ENCODE results near the gene RNF138. TPM values are rescaled to one million over a fixed set of nuclear protein-coding genes. Genes with fewer than 3 reads are reported as not detected.

The RNF138 gene
- total RNA-seq, 1 experiment from 2014 or later = 73.5 TPM

GRCh38 chr18:32177530-32177929, 85.9 kb downstream of the RNF138 start:
- H3K4me1 Mint-ChIP-seq = no peaks in the 10 kb centered on the region
- no peak for TF ChIP-seq CTCF (conservative IDR thresholded peaks at IDR 0.05)
- Histone ChIP-seq H3K79me2 (ENCODE audit: insufficient read depth, low read length) (no peaks in the 10 kb centered on the region), H3K18ac (ENCODE audit: insufficient read length, low read depth, low read length) (no peak overlapping the region), H3K23me2 (ENCODE audit: insufficient read length, low read depth, low read length, poor library complexity, severe bottlenecking) (no peaks in the 10 kb centered on the region), H2BK120ac (ENCODE audit: low read depth, low read length, poor library complexity, severe bottlenecking) (no peak overlapping the region), H2AFZ (ENCODE audit: low read length) (no peak overlapping the region), H3K4ac (ENCODE audit: low read depth, low read length) (no peak overlapping the region), H4K91ac (ENCODE audit: insufficient read length, low read depth, low read length) (no peak overlapping the region), H3K79me1 (ENCODE audit: insufficient read depth, low read depth, low read length, poor library complexity, severe bottlenecking) (no peaks in the 10 kb centered on the region), H3K14ac (ENCODE audit: insufficient read depth, low read length) (no peak overlapping the region), H2BK15ac (ENCODE audit: low read depth, low read length) (no peak overlapping the region), H3K9me3 (ENCODE audit: control insufficient read depth, low read depth, low read length) (no peaks in the 10 kb centered on the region), H2AK5ac (ENCODE audit: insufficient read length, low read length) (no peak overlapping the region), H2BK5ac (ENCODE audit: insufficient read length, low read length) (no peak overlapping the region), H4K5ac (ENCODE audit: insufficient read length, low read depth, low read length) (no peak overlapping the region), H3K27ac (ENCODE audit: insufficient read length, low read depth, low read length) (no peak overlapping the region), H3K9ac (ENCODE audit: extremely low read depth, insufficient read length, low read length) (no peak overlapping the region), H3T11ph (ENCODE audit: low read length) (no peak overlapping the region), H3K23ac (ENCODE audit: insufficient read length, low read depth, low read length) (no peak overlapping the region), H4K8ac (replicated peaks; ENCODE audit: insufficient read length, low read depth, low read length) (no peak overlapping the region), H2BK12ac (ENCODE audit: insufficient read length, low read depth, low read length) (no peak overlapping the region), H3K27me3 (ENCODE audit: insufficient read depth, low read length) (no peaks in the 10 kb centered on the region), H3K4me2 (ENCODE audit: insufficient read depth, insufficient read length, low read length) (no peak overlapping the region), H4K20me1 (ENCODE audit: control insufficient read depth, insufficient read depth, insufficient read length) (no peaks in the 10 kb centered on the region), H3K4me1 (ENCODE audit: insufficient read depth, low read length) (no peaks in the 10 kb centered on the region), H3K56ac (ENCODE audit: insufficient read length, low read depth, low read length) (no peak overlapping the region), H2BK20ac (ENCODE audit: low read depth, low read length, poor library complexity, severe bottlenecking) (no peak overlapping the region)
- WGBS (ENCODE audit: extremely low coverage, insufficient read length, low lambda C conversion rate) = no CpG with 5 or more reads among the region's 3 CpGs
- no peaks in the 10 kb centered on the region for H3K9me3 Mint-ChIP-seq
- no peak overlapping the region for H3K4me3 Mint-ChIP-seq
- H3K36me3 Mint-ChIP-seq (ENCODE audit: insufficient read depth in 1 of 3, low read depth in 3 of 3) = no peaks in the 10 kb centered on the region
- no peak overlapping the region for H3K27ac Mint-ChIP-seq
- H3K27me3 Mint-ChIP-seq (ENCODE audit: low read depth) = no peaks in the 10 kb centered on the region
- DNase-seq = no peak

Other genes starting within 250 kb of the RNF138 start
- 40.4 and 43.0 TPM in 2 replicates for gene TRAPPC8, start 148.7 kb upstream of the RNF138 start, total RNA-seq (2021)
- gene RNF125, start 73.0 kb upstream of the RNF138 start, total RNA-seq (2021) = 8.3 and 9.4 TPM in 2 replicates
- gene MEP1B, start 98.2 kb downstream of the RNF138 start, total RNA-seq (2021) = not detected in 2 replicates